Hepatocyte (in vitro differentiated cells): ENCODE measurements around the gene LHFPL3. TPM values are rescaled to one million over a fixed set of nuclear protein-coding genes. Genes with fewer than 3 reads are reported as not detected.

Experiments
- DNase-seq: peaks from one replicate; pipeline ENCODE4 v3.0.0-alpha.2; 2016; ENCODE audit warnings: low spot score
- H2AFZ ChIP-seq: fragments of 200-600 bp; sonication (generic); 2 replicates; pipeline ENCODE4 v1.6.0; 2016; ENCODE audit warnings: antibody characterized with exemption, mild to moderate bottlenecking
- H3K27ac ChIP-seq: fragments of 200-600 bp; sonication (generic); 2 replicates; pipeline ENCODE4 v1.5.1; 2016; ENCODE audit warnings: mild to moderate bottlenecking
- H3K27me3 ChIP-seq: fragments of 200-600 bp; sonication (generic); 2 replicates; pipeline ENCODE4 v1.6.1; 2016
- H3K36me3 ChIP-seq: fragments of 200-600 bp; sonication (generic); replicated peaks from 2 replicates; pipeline ENCODE4 v1.5.1; 2016; ENCODE audit warnings: low read depth; ENCODE audit not compliant: insufficient read depth
- H3K4me1 ChIP-seq: fragments of 200-600 bp; sonication (generic); 2 replicates; pipeline ENCODE4 v1.5.1; 2016; ENCODE audit warnings: mild to moderate bottlenecking, moderate library complexity; ENCODE audit not compliant: insufficient read depth
- H3K4me2 ChIP-seq: fragments of 200-600 bp; sonication (generic); 2 replicates; pipeline ENCODE4 v1.6.0; 2016
- H3K4me3 ChIP-seq: fragments of 200-600 bp; sonication (generic); 2 replicates; pipeline ENCODE4 v1.5.1; 2016; ENCODE audit warnings: mild to moderate bottlenecking
- H3K79me2 ChIP-seq: fragments of 200-600 bp; sonication (generic); 2 replicates; pipeline ENCODE4 v1.6.0; 2017; ENCODE audit warnings: mild to moderate bottlenecking
- H3K9me2 ChIP-seq: fragments of 200-600 bp; sonication (generic); replicated peaks from 2 replicates; pipeline ENCODE4 v1.6.0; 2017; ENCODE audit warnings: mild to moderate bottlenecking; ENCODE audit not compliant: insufficient read depth
- H3K9me3 ChIP-seq: fragments of 200-600 bp; sonication (generic); 2 replicates; pipeline ENCODE4 v1.5.1; 2016; ENCODE audit warnings: low read depth, mild to moderate bottlenecking
- H4K20me1 ChIP-seq: fragments of 200-600 bp; sonication (generic); 2 replicates; pipeline ENCODE4 v1.6.0; 2016; ENCODE audit warnings: mild to moderate bottlenecking; ENCODE audit not compliant: insufficient read depth, poor library complexity, severe bottlenecking
- CTCF ChIP-seq: fragments of 200-600 bp; sonication (generic); IDR thresholded peaks from 2 replicates; pipeline ENCODE4 v1.5.1; 2016; ENCODE audit warnings: antibody characterized with exemption, mild to moderate bottlenecking; ENCODE audit not compliant: poor library complexity
- EZH2 ChIP-seq: fragments of 200-600 bp; sonication (generic); IDR thresholded peaks from 2 replicates; pipeline ENCODE4 v1.6.1; 2016; ENCODE audit warnings: antibody characterized with exemption, mild to moderate bottlenecking, borderline replicate concordance
- EZH2phosphoT487 ChIP-seq: fragments of 200-600 bp; sonication (generic); IDR thresholded peaks from one replicate; pipeline ENCODE4 v1.6.1; 2018; ENCODE audit warnings: antibody characterized with exemption, mild to moderate bottlenecking, low read depth, moderate library complexity; ENCODE audit not compliant: unreplicated experiment, severe bottlenecking
- WGBS: methylation state at CpG from one replicate; pipeline ENCODE4 v1.1.6; 2016; ENCODE audit warnings: low lambda C conversion rate; ENCODE audit errors: missing lambda C conversion rate; 5-methylcytosine and 5-hydroxymethylcytosine counted together
- polyA plus RNA-seq: library from polyadenylated mRNA; unstranded; fragments of >200 nt; fragmentation: Nextera tagmentation; extraction: Ambion mirVana; gene quantifications from 2 replicates; pipeline ENCODE4 v1.2.1, GENCODE V29; 2016
- total RNA-seq: library from RNA; depleted of rRNA; stranded (reverse); fragments of >200 nt; gene quantifications from 2 replicates; pipeline ENCODE4 v1.2.3, GENCODE V29; 2014

Gene LHFPL3
- total and polyA plus RNA-seq, 2 experiments from 2014 or later, result not detected

GRCh38 chr7:104894314-104894713 lies 565.9 kb downstream of the LHFPL3 start:
- DNase-seq, result no peak
- 80% methylated on average over 1 of the region's 1 CpG for WGBS
- Histone ChIP-seq H3K27me3 (no peaks in the 10 kb centered on the region), H3K27ac (no peak overlapping the region), H3K36me3 (no peaks in the 10 kb centered on the region), H3K9me2 (no peaks in the 10 kb centered on the region), H3K79me2 (no peaks in the 10 kb centered on the region), H2AFZ (no peak overlapping the region), H3K4me1 (no peaks in the 10 kb centered on the region), H3K4me2 (no peak overlapping the region), H3K4me3 (no peak overlapping the region), H4K20me1 (no peaks in the 10 kb centered on the region), H3K9me3 (no peaks in the 10 kb centered on the region)
- TF ChIP-seq EZH2phosphoT487, result no peak
- TF ChIP-seq CTCF, result no peak
- no peak for TF ChIP-seq EZH2

- Histone ChIP-seq H3K4me1 (no peaks in the 10 kb centered on the region), H4K20me1 (no peaks in the 10 kb centered on the region), H3K9me2 (no peaks in the 10 kb centered on the region), H3K27me3 (no peaks in the 10 kb centered on the region), H3K4me3 (no peak overlapping the region), H3K36me3 (no peaks in the 10 kb centered on the region), H3K27ac (no peak overlapping the region), H3K4me2 (no peak overlapping the region), H3K9me3 (no peaks in the 10 kb centered on the region), H2AFZ (no peak overlapping the region), H3K79me2 (no peaks in the 10 kb centered on the region)
- no peak for DNase-seq
- TF ChIP-seq CTCF (no peak), EZH2phosphoT487 (no peak), EZH2 (no peak)
- 84% methylated on average over 3 of the region's 3 CpGs for WGBS
These were observed 566.5 kb downstream of the LHFPL3 start for GRCh38 chr7:104894726-104895521.

DNA sequence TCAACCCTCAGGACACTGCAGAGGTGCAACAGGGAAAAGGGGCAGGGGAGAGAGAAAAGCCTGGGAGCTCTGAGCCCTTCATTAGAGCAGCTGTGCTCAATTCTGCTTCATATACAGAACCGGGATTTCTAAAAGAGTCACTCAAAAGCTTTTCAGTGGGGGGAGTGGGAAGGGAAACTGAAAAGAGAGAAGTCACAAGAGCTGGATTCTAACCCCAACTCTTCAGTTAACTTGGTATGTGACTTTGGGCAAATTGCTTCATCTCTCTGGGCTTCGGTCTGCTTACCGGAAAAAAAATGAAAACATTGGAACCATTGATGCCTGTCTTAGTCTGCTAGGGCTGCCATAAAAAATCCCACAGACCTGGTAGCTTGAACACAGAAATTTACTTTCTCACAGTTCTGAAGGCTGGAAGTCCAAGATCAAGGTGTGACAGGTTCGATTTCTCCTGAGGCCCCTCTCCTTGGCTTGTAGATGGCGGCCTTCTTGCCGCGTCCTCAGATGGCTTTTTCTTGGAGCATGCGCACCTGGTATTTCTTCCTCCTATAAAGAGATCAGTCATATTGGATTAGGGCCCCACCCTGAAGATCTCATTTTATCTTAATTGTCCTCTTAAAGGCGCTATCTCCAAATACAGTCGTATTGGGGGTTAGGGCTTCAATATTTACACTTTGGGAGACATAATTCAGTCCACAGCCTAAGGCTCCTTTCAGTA lies 567.3 kb downstream of the LHFPL3 start:
- 93% methylated on average over 10 of the region's 10 CpGs for WGBS
- no peak overlapping the region for H3K4me2 ChIP-seq
- H4K20me1 ChIP-seq, result no peaks in the 10 kb centered on the region
- H3K79me2 ChIP-seq, result no peaks in the 10 kb centered on the region
- no peak for TF ChIP-seq EZH2phosphoT487
- no peak for TF ChIP-seq EZH2
- TF ChIP-seq CTCF, result no peak
- no peaks in the 10 kb centered on the region for H3K9me2 ChIP-seq
- H3K27ac ChIP-seq, result no peak overlapping the region
- H2AFZ ChIP-seq, result no peak overlapping the region
- no peaks in the 10 kb centered on the region for H3K27me3 ChIP-seq
- H3K36me3 ChIP-seq, result no peaks in the 10 kb centered on the region
- DNase-seq, result no peak
- H3K4me1 ChIP-seq, result no peaks in the 10 kb centered on the region
- no peaks in the 10 kb centered on the region for H3K9me3 ChIP-seq
- H3K4me3 ChIP-seq, result no peak overlapping the region
